Stimulated activated naive CD8-positive, alpha-beta T cell treated with anti-CD3 and anti-CD28 coated beads, Interleukin-15, Interleukin-2, amounts not matched to agents 100 U/mL and 50 U/mL, for 24 hours (primary cell): ENCODE measurements around the gene KNSTRN.

ENCODE experiments used
- ATAC-seq: fragments of 150-1000 bp; cut with Tn5 transposase; one replicate; pipeline ENCODE4 v1.10.0; 2021
- DNase-seq: peaks from one replicate; pipeline ENCODE4 v3.0.0; 2021

KNSTRN gene

GRCh38 chr15:40382580-40383456 is at the start of gene KNSTRN:
Gene KNSTRN (plus strand): TSS chr15:40382721. CDS start chr15:40382836, 115 bp downstream.
- peak; percentile 94 for DNase-seq
- peak; percentile 99 for ATAC-seq

- DNase-seq (no peak), ATAC-seq (no peak)
Measured at GRCh38 chr15:40333922-40334492, 48.5 kb upstream of the KNSTRN start.

GRCh38 chr15:40334541-40334940 is 48.0 kb upstream of the KNSTRN start:
- ATAC-seq (no peak), DNase-seq (no peak)

- DNase-seq, result no peak
- no peak for ATAC-seq
Measured at GRCh38 chr15:40334941-40335795, 47.4 kb upstream of the KNSTRN start.

GRCh38 chr15:40335938-40336743 is 46.4 kb upstream of the KNSTRN start:
- DNase-seq, result no peak
- no peak for ATAC-seq

GRCh38 chr15:40336744-40337122 is 45.8 kb upstream of the KNSTRN start:
- no peak for ATAC-seq
- DNase-seq, result peak; percentile 27

- ATAC-seq, result no peak
- DNase-seq, result no peak
Measured at GRCh38 chr15:40337597-40337996, 44.9 kb upstream of the KNSTRN start.

- ATAC-seq, result peak; percentile 83
Measured at GRCh38 chr15:40338041-40338657, 44.4 kb upstream of the KNSTRN start.

GRCh38 chr15:40338921-40339620 is 43.5 kb upstream of the KNSTRN start:
- DNase-seq, result no peak
- no peak for ATAC-seq

More at GRCh38 chr15:40338041-40338657, 44.4 kb upstream of the KNSTRN start:
- DNase-seq, result peak; percentile 86

GRCh38 chr15:40339621-40339945 is 42.9 kb upstream of the KNSTRN start:
- DNase-seq (no peak), ATAC-seq (no peak)

GRCh38 chr15:40340038-40340739 is 42.3 kb upstream of the KNSTRN start:
- ATAC-seq (no peak), DNase-seq (no peak)

- ATAC-seq (no peak), DNase-seq (no peak)
Measured at GRCh38 chr15:40340740-40341400, 41.7 kb upstream of the KNSTRN start, which contains the start of gene CCDC9B. Gene CCDC9B (minus strand): TSS chr15:40340939. CDS start chr15:40340819, 120 bp downstream.

GRCh38 chr15:40342416-40343320 is 39.9 kb upstream of the KNSTRN start:
- DNase-seq (no peak), ATAC-seq (no peak)

GRCh38 chr15:40343512-40343911 is 39.0 kb upstream of the KNSTRN start:
- ATAC-seq, result no peak

GRCh38 chr15:40344217-40344616 is 38.3 kb upstream of the KNSTRN start:
- DNase-seq (no peak), ATAC-seq (no peak)

More at GRCh38 chr15:40343512-40343911, 39.0 kb upstream of the KNSTRN start:
- DNase-seq, result no peak

- DNase-seq (peak; percentile 77), ATAC-seq (peak; percentile 60)
Measured at GRCh38 chr15:40344631-40345120, 37.8 kb upstream of the KNSTRN start.

- no peak for ATAC-seq
- no peak for DNase-seq
Measured at GRCh38 chr15:40345225-40345866, 37.2 kb upstream of the KNSTRN start.
